Amniotic epithelial cell (primary cell): ENCODE results near the gene KLHDC4.
"Not testable (repeated sequence)": the region's sequence is repeated elsewhere in the genome, so short reads cannot be mapped to it uniquely, and the experiment has no call there.

ENCODE experiments used
- DNase-seq: peaks from one replicate; pipeline ENCODE4 v3.0.0-alpha.2; 2010; ENCODE audit warnings: low read depth

KLHDC4 gene

GRCh38 chr16:87720446-87720845 is 45.3 kb downstream of the KLHDC4 start:
- DNase-seq = no peak

GRCh38 chr16:87718831-87719230 is 47.0 kb downstream of the KLHDC4 start:
- not testable (repeated sequence) for DNase-seq

GRCh38 chr16:87715658-87716057 is 50.1 kb downstream of the KLHDC4 start:
- DNase-seq = no peak

- DNase-seq = no peak
Measured at GRCh38 chr16:87715231-87715630, 50.6 kb downstream of the KLHDC4 start.

GRCh38 chr16:87713451-87714229 is 52.1 kb downstream of the KLHDC4 start:
- DNase-seq = no peak

- DNase-seq = no peak
Measured at GRCh38 chr16:87712184-87712762, 53.5 kb downstream of the KLHDC4 start.

GRCh38 chr16:87710887-87711286 is 54.9 kb downstream of the KLHDC4 start:
- DNase-seq = no peak

GRCh38 chr16:87709677-87710076 is 56.1 kb downstream of the KLHDC4 start:
- DNase-seq = no peak

GRCh38 chr16:87708881-87709638 is 56.7 kb downstream of the KLHDC4 start:
- DNase-seq = no peak

- DNase-seq = no peak
Measured at GRCh38 chr16:87707714-87708580, 57.8 kb downstream of the KLHDC4 start.

GRCh38 chr16:87707097-87707496 is 58.7 kb downstream of the KLHDC4 start:
- no peak for DNase-seq

- DNase-seq = no peak
Measured at GRCh38 chr16:87706278-87707000, 59.3 kb downstream of the KLHDC4 start.

- no peak for DNase-seq
Measured at GRCh38 chr16:87705771-87706277, 60.0 kb downstream of the KLHDC4 start.

- no peak for DNase-seq
Measured at GRCh38 chr16:87704754-87705353, 60.9 kb downstream of the KLHDC4 start.

- no peak for DNase-seq
Measured at GRCh38 chr16:87703835-87704375, 61.9 kb downstream of the KLHDC4 start.

GRCh38 chr16:87703071-87703470 is 62.7 kb downstream of the KLHDC4 start:
- DNase-seq = no peak

- DNase-seq = no peak
Measured at GRCh38 chr16:87702325-87702811, 63.4 kb downstream of the KLHDC4 start.

GRCh38 chr16:87701505-87701921 is 64.3 kb downstream of the KLHDC4 start:
- no peak for DNase-seq

GRCh38 chr16:87701078-87701460 is 64.7 kb downstream of the KLHDC4 start:
- no peak for DNase-seq

- DNase-seq = no peak
Measured at GRCh38 chr16:87700406-87701077, 65.2 kb downstream of the KLHDC4 start.
